HepG2 (cell line): Measurements from ENCODE around the gene POLR2B. TPM values are rescaled to one million over a fixed set of nuclear protein-coding genes. Genes with fewer than 3 reads are reported as not detected.
A peak's percentile ranks its signal among the peaks of the same experiment; 100 is the strongest.

Experiments used
- CEBPG ChIP-seq: IDR thresholded peaks from 2 replicates; pipeline ENCODE4 v1.6.1; 2016
- CENPT ChIP-seq: sonication (generic); formaldehyde crosslinking; IDR thresholded peaks from 2 replicates; pipeline ENCODE4 v1.8.0; 2022; ENCODE audit warnings: low read depth, mild to moderate bottlenecking, moderate library complexity, missing genetic modification reagents
- CENPX ChIP-seq: sonication (generic); formaldehyde crosslinking; IDR thresholded peaks from 2 replicates; pipeline ENCODE4 v1.9.0; 2021; ENCODE audit warnings: mild to moderate bottlenecking, missing genetic modification reagents, moderate library complexity
- CREB3 ChIP-seq: sonication (generic); formaldehyde crosslinking; IDR thresholded peaks from 2 replicates; pipeline ENCODE4 v1.5.0; 2020; ENCODE audit warnings: missing genetic modification reagents
- FUBP1 ChIP-seq: sonication (generic); formaldehyde crosslinking; IDR thresholded peaks from 2 replicates; pipeline ENCODE4 v1.5.1; 2020; ENCODE audit warnings: missing genetic modification reagents, mild to moderate bottlenecking, borderline replicate concordance
- GLI4 ChIP-seq: sonication (generic); formaldehyde crosslinking; IDR thresholded peaks from 2 replicates; pipeline ENCODE4 v1.5.1; 2020; ENCODE audit warnings: missing genetic modification reagents, mild to moderate bottlenecking, moderate library complexity, borderline replicate concordance
- KAT8 ChIP-seq: IDR thresholded peaks from 2 replicates; pipeline ENCODE4 v1.6.1; 2016; ENCODE audit warnings: missing genetic modification reagents, missing compliant biosample characterization
- KMT2B ChIP-seq: IDR thresholded peaks from 2 replicates; pipeline ENCODE4 v1.6.1; 2016; ENCODE audit warnings: missing genetic modification reagents, missing compliant biosample characterization
- MLLT10 ChIP-seq: sonication (generic); formaldehyde crosslinking; IDR thresholded peaks from 2 replicates; pipeline ENCODE4 v1.4.0; 2020; ENCODE audit warnings: missing genetic modification reagents
- NR2C2 ChIP-seq: sonication (generic); formaldehyde crosslinking; IDR thresholded peaks from 2 replicates; pipeline ENCODE4 v1.4.0; 2020; ENCODE audit warnings: missing genetic modification reagents, mild to moderate bottlenecking, moderate library complexity, borderline replicate concordance
- RXRB ChIP-seq: IDR thresholded peaks from 2 replicates; pipeline ENCODE4 v1.6.1; 2016; ENCODE audit warnings: borderline replicate concordance, missing genetic modification reagents, missing compliant biosample characterization
- SIN3A ChIP-seq: IDR thresholded peaks from 2 replicates; pipeline ENCODE4 v1.6.1; 2011; ENCODE audit warnings: low read depth, mild to moderate bottlenecking, control low read depth, low read length, borderline replicate concordance
- THAP7 ChIP-seq: sonication (generic); formaldehyde crosslinking; IDR thresholded peaks from 2 replicates; pipeline ENCODE4 v1.8.1; 2023; ENCODE audit warnings: mild to moderate bottlenecking, missing genetic modification reagents
- ZFP91 ChIP-seq: sonication (generic); formaldehyde crosslinking; IDR thresholded peaks from 2 replicates; pipeline ENCODE4 v1.9.0; 2022; ENCODE audit warnings: missing genetic modification reagents, mild to moderate bottlenecking, borderline replicate concordance
- ZNF331 ChIP-seq: sonication (generic); formaldehyde crosslinking; IDR thresholded peaks from 2 replicates; pipeline ENCODE4 v1.4.0; 2020; ENCODE audit warnings: missing genetic modification reagents
- ZNF510 ChIP-seq: sonication (generic); formaldehyde crosslinking; IDR thresholded peaks from 2 replicates; pipeline ENCODE4 v1.4.0; 2020; ENCODE audit warnings: low read depth, mild to moderate bottlenecking, missing genetic modification reagents
- ZNF512B ChIP-seq: sonication (generic); formaldehyde crosslinking; IDR thresholded peaks from 2 replicates; pipeline ENCODE4 v1.5.1; 2020; ENCODE audit warnings: missing genetic modification reagents, mild to moderate bottlenecking, borderline replicate concordance
- ZNF749 ChIP-seq: sonication (generic); formaldehyde crosslinking; IDR thresholded peaks from 2 replicates; pipeline ENCODE4 v1.8.0; 2022; ENCODE audit warnings: mild to moderate bottlenecking, missing genetic modification reagents, moderate library complexity, borderline replicate concordance
- ZNF773 ChIP-seq: sonication (generic); formaldehyde crosslinking; IDR thresholded peaks from 2 replicates; pipeline ENCODE4 v1.4.0; 2020; ENCODE audit warnings: missing genetic modification reagents, borderline replicate concordance
- polyA plus RNA-seq, 8 experiments: library from polyadenylated mRNA; depleted of rRNA in 3 of 8; stranded (reverse) in 7 of 8; unstranded in 1 of 8; fragments of >200 nt; fragmentation: Illumina TruSeq in 4 of 8; extraction: Trizol in 4 of 8; gene quantifications; 2 replicates each; pipeline versions ENCODE4 v1.2.1 to v1.2.3, GENCODE V29; 2011 to 2016; ENCODE audit warnings: low read depth in 4 of 8, missing spikeins in 1 of 8, mixed read lengths in 1 of 8; ENCODE audit not compliant: insufficient read depth in 1 of 8
- total RNA-seq, 5 experiments: library from RNA; depleted of rRNA; stranded (reverse); fragments of >200 nt; fragmentation: Illumina TruSeq; extraction: Trizol; gene quantifications; 2 replicates each; pipeline ENCODE4 v1.2.3, GENCODE V29; 2016; ENCODE audit warnings: low read depth in 1 of 5

The POLR2B gene
- total and polyA plus RNA-seq, 2 of the 13 experiments (the other 11 are each of a cell fraction or from before 2014, with no cell fraction given), result 70.6 to 116 TPM

- peak; percentile 27; the same call in 1 of the 2 replicates for TF ChIP-seq ZNF331 (CRISPR knock-in tag)
- peak; percentile 54; the same call in 1 of the 2 replicates for TF ChIP-seq RXRB (CRISPR knock-in tag)
- TF ChIP-seq NR2C2, result peak; percentile 89
- TF ChIP-seq CENPX (CRISPR knock-in tag), result no peak
- no peak for TF ChIP-seq ZNF773 (CRISPR knock-in tag)
- no peak for TF ChIP-seq CREB3 (CRISPR knock-in tag)
- TF ChIP-seq GLI4, result peak; percentile 79; the same call in 1 of the 2 replicates
- TF ChIP-seq CENPT (CRISPR knock-in tag), result 0 out of 2 replicates have a peak, but pooled peaks have one; percentile 40
- TF ChIP-seq ZNF512B, result no peak
- TF ChIP-seq MLLT10, result no peak
- TF ChIP-seq KMT2B (CRISPR knock-in tag), result peak; percentile 62; the same call in 1 of the 2 replicates
- no peak for TF ChIP-seq ZNF749
- TF ChIP-seq ZNF510 (CRISPR knock-in tag), result 0 out of 2 replicates have a peak, but pooled peaks have one; percentile 43
- 0 out of 2 replicates have a peak, but pooled peaks have one; percentile 22 for TF ChIP-seq THAP7 (CRISPR knock-in tag)
- peak; percentile 91 for TF ChIP-seq KAT8
- 0 out of 2 replicates have a peak, but pooled peaks have one; percentile 42 for TF ChIP-seq FUBP1 (CRISPR knock-in tag)
- TF ChIP-seq SIN3A, result peak; percentile 87; the same call in 1 of the 2 replicates
- TF ChIP-seq CEBPG (CRISPR knock-in tag), result 0 out of 2 replicates have a peak, but pooled peaks have one; percentile 4
- peak; percentile 57 for TF ChIP-seq ZFP91
Measured at GRCh38 chr4:56978750-56979303, at the start of gene POLR2B (continued).
